Effector memory CD8-positive, alpha-beta T cell (primary cell): Measurements from ENCODE around the gene KRTAP3-2.

Experiments used
- ATAC-seq: fragments of 150-1000 bp; cut with Tn5 transposase; replicated peaks from 2 replicates; pipeline ENCODE4 v1.10.0; 2021; ENCODE audit warnings: mild to moderate bottlenecking, moderate library complexity
- DNase-seq, 3 experiments: peaks; one replicate each; pipeline ENCODE4 v3.0.0; 2021
- H3K27ac Mint-ChIP-seq, 2 donors: one replicate each; pipeline ENCODE4 v1.8.0; 2022; ENCODE audit warnings: mild to moderate bottlenecking in 2 of 2, mixed read lengths in 2 of 2, moderate library complexity in 2 of 2
- H3K27me3 Mint-ChIP-seq, 2 donors: one replicate each; pipeline ENCODE4 v1.8.0; 2022; ENCODE audit warnings: mixed read lengths in 2 of 2
- H3K36me3 Mint-ChIP-seq: one replicate; pipeline ENCODE4 v1.8.0; 2022; ENCODE audit warnings: mild to moderate bottlenecking, moderate library complexity, mixed read lengths; ENCODE audit not compliant: insufficient read depth
- H3K4me1 Mint-ChIP-seq, 2 donors: one replicate each; pipeline ENCODE4 v1.8.0; 2022; ENCODE audit warnings: low read depth in 2 of 2, mixed read lengths in 2 of 2
- H3K4me3 Mint-ChIP-seq, 2 donors: one replicate each; pipeline ENCODE4 v1.8.0; 2022; ENCODE audit warnings: mild to moderate bottlenecking in 2 of 2, mixed read lengths in 2 of 2, moderate library complexity in 2 of 2
- H3K9me3 Mint-ChIP-seq, 2 donors: one replicate each; pipeline ENCODE4 v1.8.0; 2022; ENCODE audit warnings: mixed read lengths in 2 of 2

KRTAP3-2 gene

DNA sequence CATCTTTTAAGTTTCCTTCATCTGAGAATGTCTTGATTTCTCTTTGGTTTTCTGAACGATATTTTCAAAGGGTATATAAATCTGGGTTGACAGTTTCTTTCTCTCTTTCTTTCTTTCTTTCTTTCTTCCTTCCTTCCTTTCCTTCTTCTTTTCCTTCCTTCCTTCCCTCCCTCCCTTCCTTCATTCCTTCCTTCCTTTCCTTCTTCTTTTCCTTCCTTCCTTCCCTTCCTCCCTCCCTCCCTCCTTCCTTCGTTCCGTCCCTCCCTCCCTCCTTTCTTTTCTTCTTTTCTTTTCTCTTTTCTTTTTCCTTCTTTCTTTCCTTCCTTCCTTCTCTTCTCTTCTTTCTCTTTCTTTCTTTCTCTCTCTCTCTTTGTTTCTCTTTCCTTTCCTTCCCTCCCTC is 25.3 kb downstream of the KRTAP3-2 start:
- ATAC-seq, result no peak
- Mint-ChIP-seq H3K27ac (no peak overlapping the region), H3K4me1 (no peaks in the 10 kb centered on the region)

DNA sequence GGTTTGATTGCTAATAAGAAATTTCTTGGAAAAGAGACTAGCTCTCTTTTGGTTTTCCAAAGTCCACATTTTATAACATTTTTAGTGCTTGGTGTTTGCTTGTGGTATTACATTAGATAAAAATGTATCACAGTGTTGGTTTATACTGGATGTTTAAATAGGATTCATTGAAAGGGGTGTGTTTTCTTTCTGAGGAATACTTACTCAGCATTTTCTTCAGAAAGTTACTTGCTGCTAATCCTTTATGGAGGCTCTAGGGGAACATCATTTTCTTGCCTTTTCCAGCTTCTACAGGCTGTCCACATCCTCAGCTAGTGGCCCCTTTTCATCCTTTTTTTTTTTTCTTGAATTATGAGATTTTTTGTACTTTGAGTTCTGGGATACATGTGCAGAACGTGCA is 32.1 kb downstream of the KRTAP3-2 start:
- Mint-ChIP-seq H3K4me3 (no peak overlapping the region), H3K4me1 (peaks cover 2 to 5% of the 10 kb centered on the region in 2 donors), H3K36me3 (no peaks in the 10 kb centered on the region), H3K27me3 (peaks cover 27 to 32% of the 10 kb centered on the region in 2 donors), H3K9me3 (no peaks in the 10 kb centered on the region), H3K27ac (no peak overlapping the region)
- ATAC-seq, result no peak
- DNase-seq, result no peak

More for the DNA sequence above, 25.3 kb downstream of the KRTAP3-2 start:
- no peaks in the 10 kb centered on the region for H3K9me3 Mint-ChIP-seq
- peaks cover 46 to 52% of the 10 kb centered on the region in 2 donors for H3K27me3 Mint-ChIP-seq
- no peaks in the 10 kb centered on the region for H3K36me3 Mint-ChIP-seq
- no peak overlapping the region for H3K4me3 Mint-ChIP-seq
- DNase-seq, result no peak

DNA sequence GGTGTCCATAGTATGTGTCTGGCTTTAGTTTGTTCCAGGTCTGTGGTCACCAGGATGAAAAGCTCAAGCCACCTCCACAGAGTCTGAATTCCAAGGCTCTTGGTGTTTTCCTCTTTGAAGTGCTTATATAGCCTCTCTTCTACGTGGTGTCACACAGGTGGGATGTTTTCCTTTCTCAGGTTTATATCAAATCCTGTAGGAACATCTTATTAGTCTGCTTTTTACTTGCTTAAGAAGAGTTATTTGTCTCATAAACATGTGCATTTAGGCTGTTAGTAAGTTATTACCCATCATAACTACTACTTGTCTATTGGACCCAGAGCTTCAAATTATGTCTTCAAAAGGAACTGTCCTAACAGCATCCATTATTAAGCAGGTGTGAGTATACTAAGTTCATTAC is 32.9 kb downstream of the KRTAP3-2 start, which contains the start of gene KRT39:
TSS of gene KRT39 (minus strand) at position 101 of the 400 bp plus-strand sequence. CDS start at position 9, 92 bp downstream.
- peaks cover 2 to 5% of the 10 kb centered on the region in 2 donors for H3K4me1 Mint-ChIP-seq
- H3K4me3 Mint-ChIP-seq, result no peak within 1 kb of the TSS
- no peaks in the 10 kb centered on the region for H3K36me3 Mint-ChIP-seq
- no peak for ATAC-seq
- H3K9me3 Mint-ChIP-seq, result no peaks in the 10 kb centered on the region
- H3K27me3 Mint-ChIP-seq, result peaks cover 19 to 27% of the 10 kb centered on the region in 2 donors
- DNase-seq, result no peak
- no peak within 1 kb of the TSS for H3K27ac Mint-ChIP-seq

DNA sequence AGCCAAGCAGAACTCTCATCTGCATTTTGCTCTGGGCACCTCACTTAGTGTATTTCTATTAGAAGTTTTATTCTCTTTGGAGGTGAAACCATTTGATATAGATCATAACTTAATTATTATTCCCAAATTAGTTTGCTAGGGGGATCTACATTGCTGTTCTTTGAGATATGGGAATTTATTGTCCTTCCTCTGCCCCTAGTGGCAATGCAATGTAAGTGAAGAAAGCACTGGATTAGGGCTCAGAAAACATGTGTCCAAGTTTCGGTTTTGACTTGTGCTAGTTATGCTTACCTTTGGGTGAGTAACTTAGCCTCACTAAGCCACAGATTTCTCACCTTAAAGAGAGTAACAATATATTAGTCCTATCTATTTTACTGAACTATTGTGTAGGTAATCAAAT is 35.9 kb downstream of the KRTAP3-2 start:
- H3K4me1 Mint-ChIP-seq, result peaks cover 5% of the 10 kb centered on the region in 2 donors
- no peaks in the 10 kb centered on the region for H3K36me3 Mint-ChIP-seq
- ATAC-seq, result peak; percentile 72
- no peaks in the 10 kb centered on the region for H3K9me3 Mint-ChIP-seq
- DNase-seq, result no peak
- H3K4me3 Mint-ChIP-seq, result no peak overlapping the region
- no peak overlapping the region for H3K27ac Mint-ChIP-seq
- H3K27me3 Mint-ChIP-seq, result peaks cover 19 to 24% of the 10 kb centered on the region in 2 donors

DNA sequence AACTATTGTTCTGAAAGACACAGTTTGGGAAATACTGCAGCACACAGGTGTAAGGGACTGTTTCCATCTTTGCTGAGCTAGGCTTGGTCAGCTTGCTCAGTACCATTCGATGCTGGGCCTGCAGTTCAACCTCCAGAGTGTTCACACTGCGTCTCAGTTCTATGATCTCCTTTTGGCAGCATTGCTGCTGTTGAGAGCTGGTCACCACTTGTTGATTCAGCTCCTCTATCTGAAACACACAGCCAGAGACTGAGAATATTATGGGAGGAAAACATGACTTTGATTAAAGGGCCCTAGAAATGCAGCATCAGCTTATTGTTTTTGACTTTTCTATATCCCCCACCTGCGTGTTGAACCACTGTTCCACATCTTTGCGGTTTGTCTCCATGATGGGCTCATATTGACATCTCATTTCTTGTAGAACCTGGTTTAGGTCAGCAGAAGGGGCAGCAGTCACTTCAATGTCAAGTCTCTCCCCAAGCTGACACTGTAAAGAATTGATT is 37.6 kb downstream of the KRTAP3-2 start:
- Mint-ChIP-seq H3K27me3 (peaks cover 14 to 20% of the 10 kb centered on the region in 2 donors), H3K9me3 (no peaks in the 10 kb centered on the region), H3K27ac (no peak overlapping the region), H3K36me3 (no peaks in the 10 kb centered on the region), H3K4me3 (no peak overlapping the region), H3K4me1 (peaks cover 5% of the 10 kb centered on the region in 2 donors)
- ATAC-seq (no peak), DNase-seq (no peak)

DNA sequence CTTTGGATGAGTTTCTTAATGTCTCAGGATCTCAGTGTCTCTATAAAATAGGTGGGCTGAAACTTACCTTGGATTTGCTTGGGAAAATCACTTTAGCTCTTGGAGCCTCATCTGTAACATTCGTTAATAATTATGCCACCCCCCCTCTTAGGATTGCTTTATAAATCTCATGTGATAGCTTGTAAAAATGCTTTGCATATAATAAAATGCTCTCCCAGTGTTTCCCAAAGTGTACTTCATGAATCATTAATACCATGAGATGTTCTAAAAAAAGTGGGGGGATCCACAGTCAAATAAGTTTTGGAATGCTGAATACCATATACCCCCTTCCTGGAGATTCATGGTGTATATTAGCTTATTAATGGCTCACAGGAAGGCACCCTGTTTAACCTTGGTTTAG is 38.1 kb downstream of the KRTAP3-2 start:
- Mint-ChIP-seq H3K4me3 (no peak overlapping the region), H3K36me3 (no peaks in the 10 kb centered on the region), H3K4me1 (peaks cover 5% of the 10 kb centered on the region in 2 donors), H3K27me3 (peaks cover 18 to 21% of the 10 kb centered on the region in 2 donors), H3K27ac (no peak overlapping the region), H3K9me3 (no peaks in the 10 kb centered on the region)
- no peak for DNase-seq
- no peak for ATAC-seq

DNA sequence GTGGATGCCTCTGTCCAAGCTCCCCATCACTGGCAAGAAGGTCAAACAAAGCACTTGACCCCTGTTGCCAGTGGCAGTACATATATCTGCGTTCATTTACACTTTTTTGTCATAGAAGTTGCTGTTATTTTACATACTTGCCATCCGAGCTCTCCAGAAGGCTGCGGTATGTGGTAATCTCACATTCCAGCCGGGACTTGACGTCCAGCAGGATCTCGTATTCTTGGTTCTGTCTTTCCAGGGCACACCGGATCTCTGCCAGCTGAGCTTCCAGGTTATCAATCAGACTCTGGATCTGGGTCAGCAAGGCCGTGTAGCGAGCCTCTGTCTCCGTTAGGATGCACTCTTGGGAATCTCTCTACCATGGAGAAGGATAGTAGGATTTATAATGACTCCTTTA is 39.6 kb downstream of the KRTAP3-2 start:
- DNase-seq, result no peak
- no peak overlapping the region for H3K27ac Mint-ChIP-seq
- H3K36me3 Mint-ChIP-seq, result no peaks in the 10 kb centered on the region
- H3K9me3 Mint-ChIP-seq, result no peaks in the 10 kb centered on the region
- H3K4me3 Mint-ChIP-seq, result no peak overlapping the region
- H3K4me1 Mint-ChIP-seq, result peaks cover 5% of the 10 kb centered on the region in 2 donors
- peaks cover 26 to 33% of the 10 kb centered on the region in 2 donors for H3K27me3 Mint-ChIP-seq
- ATAC-seq, result no peak

DNA sequence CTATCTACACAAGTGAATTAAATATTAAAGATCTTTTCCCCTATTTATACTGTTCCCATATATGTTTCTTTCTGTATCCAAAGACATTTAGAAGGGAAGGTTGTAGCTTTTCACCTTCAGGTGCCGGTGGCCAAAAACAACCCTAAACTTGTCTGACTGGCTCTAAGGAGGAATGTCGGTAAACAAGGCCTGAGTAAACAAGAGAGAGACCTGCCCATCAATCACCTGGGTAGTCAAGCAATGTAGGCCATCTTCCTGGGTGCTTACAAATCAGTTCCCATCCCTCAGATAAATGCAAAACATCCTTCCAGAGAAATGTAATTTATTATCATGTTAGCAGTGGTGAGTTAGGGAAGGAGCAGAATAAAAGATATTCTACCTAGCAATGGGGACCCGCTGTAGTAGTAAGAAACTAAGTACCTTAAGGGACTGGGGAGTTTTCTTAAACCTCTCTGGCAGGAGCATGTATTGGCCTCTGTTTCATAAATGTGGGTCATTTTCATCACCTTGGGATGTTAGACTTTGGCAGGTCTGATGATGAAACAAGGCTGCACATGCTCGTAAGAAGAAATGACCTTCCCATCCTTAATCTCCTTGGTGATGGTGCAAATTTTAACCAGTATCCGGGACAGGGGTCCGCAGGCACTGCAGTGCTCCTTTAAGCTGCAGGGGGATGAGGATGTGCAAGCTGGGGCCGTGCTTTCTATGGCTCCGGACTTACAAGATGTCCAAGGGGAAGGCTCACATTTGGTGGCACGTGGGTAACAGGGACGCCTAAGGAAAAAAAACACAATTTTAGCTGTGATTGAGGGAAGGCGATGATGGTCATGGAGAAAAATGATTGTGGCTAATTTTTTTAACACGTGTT is 41.4 kb downstream of the KRTAP3-2 start:
- no peaks in the 10 kb centered on the region for H3K9me3 Mint-ChIP-seq
- H3K27me3 Mint-ChIP-seq, result peaks cover 44 to 45% of the 10 kb centered on the region in 2 donors
- H3K4me1 Mint-ChIP-seq, result peaks cover 0 to 3% of the 10 kb centered on the region in 2 donors
- H3K27ac Mint-ChIP-seq, result no peak overlapping the region
- no peak for ATAC-seq
- no peaks in the 10 kb centered on the region for H3K36me3 Mint-ChIP-seq
- no peak for DNase-seq
- H3K4me3 Mint-ChIP-seq, result no peak overlapping the region

DNA sequence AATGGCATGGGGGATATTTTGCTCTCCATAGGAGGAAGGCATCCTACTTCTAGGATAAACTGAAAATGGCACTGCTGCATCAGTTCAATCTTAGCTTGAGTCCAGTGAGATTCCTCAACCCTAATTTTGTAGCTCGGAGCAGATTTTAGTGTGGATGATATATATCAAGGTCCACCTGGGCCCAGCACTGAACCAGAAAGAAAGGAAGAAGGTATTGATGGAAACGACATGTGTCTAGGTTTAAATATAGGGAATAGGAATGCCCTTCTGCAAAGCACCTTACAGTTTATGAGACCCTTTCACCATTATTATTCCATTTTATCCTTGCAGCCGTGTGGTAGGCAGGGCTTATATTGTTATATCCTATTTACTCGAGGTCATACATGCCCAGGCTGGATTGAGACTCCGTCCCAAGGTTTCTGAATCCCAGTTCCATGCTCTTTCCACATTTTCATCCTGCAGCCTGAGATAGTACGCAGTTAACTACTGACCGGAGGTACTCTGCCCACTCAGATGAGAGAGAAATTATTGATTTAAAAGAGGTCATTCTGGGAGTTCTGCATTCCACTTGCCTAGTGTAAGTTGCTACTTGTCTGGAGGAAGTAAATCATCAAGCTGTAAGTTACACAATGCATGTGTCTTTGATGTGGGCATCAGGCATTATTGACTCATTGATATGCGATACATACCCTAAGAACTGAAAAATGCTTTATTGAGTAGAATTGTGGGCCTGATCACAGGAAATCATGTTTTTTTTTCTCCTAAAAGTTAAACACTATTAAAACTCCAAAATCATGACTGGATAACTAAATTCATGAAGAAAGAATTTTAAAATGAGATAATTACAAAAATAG is 43.1 kb downstream of the KRTAP3-2 start:
- no peaks in the 10 kb centered on the region for H3K9me3 Mint-ChIP-seq
- ATAC-seq (no peak), DNase-seq (no peak)
- H3K4me1 Mint-ChIP-seq, result peaks cover 0 to 3% of the 10 kb centered on the region in 2 donors
- H3K4me3 Mint-ChIP-seq, result no peak overlapping the region
- no peak overlapping the region for H3K27ac Mint-ChIP-seq
- H3K27me3 Mint-ChIP-seq, result peaks cover 49 to 62% of the 10 kb centered on the region in 2 donors
- no peaks in the 10 kb centered on the region for H3K36me3 Mint-ChIP-seq

DNA sequence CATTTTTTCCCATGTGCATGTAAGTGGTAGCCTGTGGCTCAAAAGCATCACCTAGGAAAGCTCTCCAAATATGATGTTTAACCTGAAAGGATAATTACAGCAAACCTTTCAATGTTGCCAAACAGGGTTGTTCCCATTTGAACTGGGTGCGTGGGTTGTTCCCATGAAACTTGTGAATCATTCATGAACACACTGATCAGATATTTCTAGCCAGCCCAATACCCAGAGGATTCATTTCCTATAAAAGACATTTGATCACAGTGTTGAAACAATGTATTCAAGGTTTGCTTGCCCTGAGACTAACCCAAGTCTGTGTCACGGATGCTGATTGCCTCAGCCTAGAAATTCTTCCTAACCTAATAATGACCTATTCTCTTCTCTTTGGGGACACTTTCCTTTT is 45.8 kb downstream of the KRTAP3-2 start:
- Mint-ChIP-seq H3K4me3 (no peak overlapping the region), H3K4me1 (no peaks in the 10 kb centered on the region), H3K27ac (no peak overlapping the region), H3K9me3 (no peaks in the 10 kb centered on the region), H3K36me3 (no peaks in the 10 kb centered on the region), H3K27me3 (peaks cover 69 to 70% of the 10 kb centered on the region in 2 donors)
- no peak for DNase-seq
- ATAC-seq, result no peak

DNA sequence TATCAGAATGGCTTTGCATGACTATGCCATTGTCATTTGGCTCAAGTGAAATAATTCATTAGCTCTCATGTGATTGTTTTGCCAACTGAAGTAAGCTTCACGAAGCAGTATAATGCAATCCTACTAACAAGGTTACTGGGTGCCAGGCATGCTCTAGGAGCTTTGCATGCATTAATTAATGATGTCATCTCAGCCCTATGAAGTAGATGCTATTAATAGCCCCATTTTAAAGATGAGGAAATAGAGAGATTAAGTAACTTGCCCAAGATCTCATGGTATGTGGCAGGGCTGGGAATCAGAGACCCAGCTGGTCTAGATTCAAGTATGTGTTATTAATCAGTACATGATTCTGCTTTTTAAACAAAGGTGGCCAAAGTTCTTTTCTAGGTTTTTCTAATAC is 47.0 kb downstream of the KRTAP3-2 start:
- no peaks in the 10 kb centered on the region for H3K9me3 Mint-ChIP-seq
- H3K36me3 Mint-ChIP-seq, result no peaks in the 10 kb centered on the region
- peaks cover 75 to 81% of the 10 kb centered on the region in 2 donors for H3K27me3 Mint-ChIP-seq
- no peak overlapping the region for H3K4me3 Mint-ChIP-seq
- no peaks in the 10 kb centered on the region for H3K4me1 Mint-ChIP-seq
- no peak for ATAC-seq
- no peak overlapping the region for H3K27ac Mint-ChIP-seq
- no peak for DNase-seq

DNA sequence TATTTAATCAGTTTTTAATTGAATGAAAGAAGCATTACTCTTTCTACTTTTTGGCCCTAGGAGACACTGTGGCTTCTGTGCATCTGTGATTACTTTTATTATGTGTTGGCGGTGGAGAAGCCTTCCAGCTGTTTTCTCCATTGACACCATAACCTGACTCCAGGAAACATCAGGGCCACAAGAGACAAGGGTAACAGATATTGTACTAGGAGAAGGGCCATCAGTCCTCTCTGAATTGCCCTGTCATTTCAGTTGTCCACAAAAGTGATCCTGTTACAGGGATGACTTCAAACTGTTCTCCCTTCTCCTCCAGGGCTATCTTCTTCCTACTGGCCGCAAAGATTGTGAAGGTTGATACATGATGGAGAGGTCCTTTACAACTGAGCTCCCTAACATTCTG is 47.6 kb downstream of the KRTAP3-2 start:
- no peaks in the 10 kb centered on the region for H3K4me1 Mint-ChIP-seq
- H3K36me3 Mint-ChIP-seq, result no peaks in the 10 kb centered on the region
- no peak overlapping the region for H3K4me3 Mint-ChIP-seq
- peaks cover 80 to 86% of the 10 kb centered on the region in 2 donors for H3K27me3 Mint-ChIP-seq
- H3K27ac Mint-ChIP-seq, result no peak overlapping the region
- ATAC-seq (no peak), DNase-seq (no peak)
- H3K9me3 Mint-ChIP-seq, result no peaks in the 10 kb centered on the region

DNA sequence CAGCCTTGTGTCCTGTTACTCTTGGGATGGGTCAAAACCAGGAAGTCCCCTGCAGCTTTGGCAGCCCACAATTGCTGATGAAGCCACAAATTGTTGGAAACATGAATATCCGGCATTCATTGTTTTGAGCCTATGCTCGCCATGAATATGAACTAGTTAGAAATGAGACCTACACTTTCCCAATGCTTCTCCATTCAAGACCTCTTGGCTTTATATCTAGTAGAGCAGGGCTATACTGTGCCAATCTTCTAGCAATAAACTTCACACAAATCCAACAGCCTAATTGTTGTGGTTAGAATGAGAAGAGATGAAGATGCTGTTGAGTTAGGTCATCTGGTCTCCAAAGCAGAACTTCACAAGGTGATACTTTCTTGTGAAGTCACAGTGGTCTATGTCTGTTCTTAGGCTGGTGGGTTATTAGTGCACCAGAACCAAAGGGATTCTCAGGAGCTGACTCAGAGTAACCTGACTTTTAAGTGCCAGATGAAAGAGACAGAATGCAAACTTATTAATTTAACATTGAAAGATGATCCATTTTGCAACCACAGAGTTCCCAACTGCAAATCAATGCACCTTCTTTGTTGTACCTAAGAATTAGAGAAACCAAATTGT is 48.6 kb downstream of the KRTAP3-2 start:
- Mint-ChIP-seq H3K9me3 (no peaks in the 10 kb centered on the region), H3K27me3 (peaks cover 84 to 88% of the 10 kb centered on the region in 2 donors), H3K4me3 (no peak overlapping the region), H3K4me1 (no peaks in the 10 kb centered on the region), H3K27ac (no peak overlapping the region), H3K36me3 (no peaks in the 10 kb centered on the region)
- no peak for ATAC-seq
- DNase-seq, result no peak
